GM12875 (cell line): ENCODE data around the gene NECTIN2.
"Not testable (repeated sequence)": the region's sequence is repeated elsewhere in the genome, so short reads cannot be mapped to it uniquely, and the experiment has no call there.

ENCODE experiments used
- H3K4me3 ChIP-seq: one replicate; pipeline ENCODE4 v1.5.1; 2011; ENCODE audit warnings: low read depth, low read length, control low read depth
- TF ChIP-seq, protein P1 (sequence below): IDR thresholded peaks from 2 replicates; pipeline ENCODE4 v1.5.1; 2011; ENCODE audit warnings: low read depth, mild to moderate bottlenecking, control low read depth, inconsistent platforms, low read length, moderate library complexity, borderline replicate concordance; ENCODE audit not compliant: insufficient read depth

The NECTIN2 gene

DNA sequence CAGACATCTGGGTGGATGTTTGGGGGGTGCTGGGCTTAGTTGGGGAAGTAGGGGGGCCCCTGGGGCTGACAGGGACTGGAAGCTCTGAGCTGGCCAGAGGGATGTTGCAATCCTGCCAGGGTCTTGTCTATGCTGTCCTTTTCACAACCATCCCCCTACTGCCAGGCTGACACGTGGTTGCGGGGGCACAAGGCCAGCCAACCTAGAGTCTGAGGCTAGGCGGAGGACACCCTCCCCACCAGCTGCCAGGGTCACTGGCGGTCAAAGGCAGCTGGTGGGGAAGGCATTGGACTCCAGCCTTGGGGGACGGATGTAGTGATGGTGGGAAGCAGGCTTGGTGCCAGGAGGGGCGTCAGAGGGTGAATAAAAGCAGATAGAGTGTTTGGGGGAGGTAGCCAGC, 66.8 kb downstream of the NECTIN2 start:
- TF ChIP-seq, protein P1, sequence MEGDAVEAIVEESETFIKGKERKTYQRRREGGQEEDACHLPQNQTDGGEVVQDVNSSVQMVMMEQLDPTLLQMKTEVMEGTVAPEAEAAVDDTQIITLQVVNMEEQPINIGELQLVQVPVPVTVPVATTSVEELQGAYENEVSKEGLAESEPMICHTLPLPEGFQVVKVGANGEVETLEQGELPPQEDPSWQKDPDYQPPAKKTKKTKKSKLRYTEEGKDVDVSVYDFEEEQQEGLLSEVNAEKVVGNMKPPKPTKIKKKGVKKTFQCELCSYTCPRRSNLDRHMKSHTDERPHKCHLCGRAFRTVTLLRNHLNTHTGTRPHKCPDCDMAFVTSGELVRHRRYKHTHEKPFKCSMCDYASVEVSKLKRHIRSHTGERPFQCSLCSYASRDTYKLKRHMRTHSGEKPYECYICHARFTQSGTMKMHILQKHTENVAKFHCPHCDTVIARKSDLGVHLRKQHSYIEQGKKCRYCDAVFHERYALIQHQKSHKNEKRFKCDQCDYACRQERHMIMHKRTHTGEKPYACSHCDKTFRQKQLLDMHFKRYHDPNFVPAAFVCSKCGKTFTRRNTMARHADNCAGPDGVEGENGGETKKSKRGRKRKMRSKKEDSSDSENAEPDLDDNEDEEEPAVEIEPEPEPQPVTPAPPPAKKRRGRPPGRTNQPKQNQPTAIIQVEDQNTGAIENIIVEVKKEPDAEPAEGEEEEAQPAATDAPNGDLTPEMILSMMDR, result no peak
- H3K4me3 ChIP-seq, result no peak overlapping the region

- H3K4me3 ChIP-seq, result not testable (repeated sequence)
Measured at GRCh38 chr19:44913512-44914432, 67.7 kb downstream of the NECTIN2 start.

GRCh38 chr19:44914433-44915206, 68.5 kb downstream of the NECTIN2 start, which contains the start of gene APOC1:
APOC1 (plus strand) TSS chr19:44914608; CDS start chr19:44914892, 284 bp downstream.
- H3K4me3 ChIP-seq, result peak within 1 kb of the TSS; percentile 50

DNA sequence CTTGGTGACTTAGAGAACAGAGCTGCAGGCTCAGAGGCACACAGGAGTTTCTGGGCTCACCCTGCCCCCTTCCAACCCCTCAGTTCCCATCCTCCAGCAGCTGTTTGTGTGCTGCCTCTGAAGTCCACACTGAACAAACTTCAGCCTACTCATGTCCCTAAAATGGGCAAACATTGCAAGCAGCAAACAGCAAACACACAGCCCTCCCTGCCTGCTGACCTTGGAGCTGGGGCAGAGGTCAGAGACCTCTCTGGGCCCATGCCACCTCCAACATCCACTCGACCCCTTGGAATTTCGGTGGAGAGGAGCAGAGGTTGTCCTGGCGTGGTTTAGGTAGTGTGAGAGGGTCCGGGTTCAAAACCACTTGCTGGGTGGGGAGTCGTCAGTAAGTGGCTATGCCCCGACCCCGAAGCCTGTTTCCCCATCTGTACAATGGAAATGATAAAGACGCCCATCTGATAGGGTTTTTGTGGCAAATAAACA, 78.2 kb downstream of the NECTIN2 start:
- TF ChIP-seq, protein P1, result no peak
- H3K4me3 ChIP-seq, result no peak overlapping the region

DNA sequence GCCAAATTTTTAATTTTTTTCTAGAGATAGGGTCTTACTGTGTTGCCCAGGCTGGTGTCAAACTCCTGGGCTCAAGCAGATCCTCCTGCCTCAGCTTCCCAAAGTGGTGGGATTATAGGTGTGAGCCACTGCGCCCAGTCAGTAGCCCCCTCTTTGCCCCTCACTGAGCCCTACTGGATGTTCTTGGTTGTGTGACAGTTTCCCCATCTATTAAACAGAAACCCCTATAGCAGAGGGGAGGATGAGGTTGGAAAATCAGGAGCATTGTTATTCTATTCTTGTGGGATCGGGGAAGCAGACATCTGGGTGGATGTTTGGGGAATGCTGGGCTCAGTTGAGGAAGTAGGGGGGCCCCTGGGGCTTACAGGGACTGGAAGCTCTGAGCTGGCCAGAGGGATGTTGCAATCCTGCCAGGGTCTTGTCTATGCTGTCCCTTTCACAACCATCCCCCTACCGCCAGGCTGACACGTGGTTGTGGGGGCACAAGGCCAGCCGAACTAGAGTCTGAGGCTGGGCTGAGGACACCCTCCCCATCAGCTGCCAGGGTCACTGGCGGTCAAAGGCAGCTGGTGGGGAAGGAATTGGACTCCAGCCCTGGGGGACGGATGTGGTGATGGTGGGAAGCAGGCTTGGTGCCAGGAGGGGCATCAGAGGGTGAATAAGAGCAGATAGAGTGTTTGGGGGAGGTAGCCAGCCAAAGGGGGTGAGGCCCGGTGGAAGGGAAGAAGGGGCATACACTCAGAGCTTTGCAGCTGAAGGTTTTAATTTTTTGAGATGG, 79.2 kb downstream of the NECTIN2 start:
- H3K4me3 ChIP-seq, result no peak overlapping the region
- TF ChIP-seq, protein P1, result no peak

- H3K4me3 ChIP-seq, result not testable (repeated sequence)
Measured at GRCh38 chr19:44926245-44927077, 80.4 kb downstream of the NECTIN2 start.

DNA sequence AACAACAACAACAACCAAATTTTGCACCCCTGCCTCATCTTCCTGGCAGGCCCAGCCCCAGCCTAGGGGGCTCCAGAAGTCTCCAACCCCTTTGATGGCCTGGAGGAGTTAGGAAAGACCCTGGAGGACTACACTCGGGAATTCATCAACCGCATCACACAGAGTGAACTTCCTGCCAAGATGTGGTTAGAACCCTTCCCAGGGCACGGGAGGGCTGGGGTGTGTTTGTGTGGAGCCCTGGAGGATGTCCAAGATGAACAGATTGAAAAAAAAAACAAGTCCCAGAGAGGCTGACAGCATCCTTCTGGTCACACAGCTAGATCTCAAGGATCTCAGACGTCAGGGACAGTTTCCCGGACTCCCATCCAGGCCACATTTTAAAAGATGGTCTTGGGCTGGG, 81.6 kb downstream of the NECTIN2 start:
- no peak overlapping the region for H3K4me3 ChIP-seq

More for the DNA sequence above, 81.6 kb downstream of the NECTIN2 start:
- TF ChIP-seq, protein P1, result no peak
